GM18868 (cell line): Measurements from ENCODE around the gene SHB.

ENCODE experiments used
- ATAC-seq: cut with Tn5 transposase; IDR thresholded peaks from one replicate; pipeline ENCODE4 v1.9.1; 2021; ENCODE audit warnings: mild to moderate bottlenecking, moderate library complexity; ENCODE audit not compliant: unreplicated experiment

The SHB gene

GRCh38 chr9:38088006-38088925 lies 19.2 kb upstream of the SHB start:
- ATAC-seq, result no peak

DNA sequence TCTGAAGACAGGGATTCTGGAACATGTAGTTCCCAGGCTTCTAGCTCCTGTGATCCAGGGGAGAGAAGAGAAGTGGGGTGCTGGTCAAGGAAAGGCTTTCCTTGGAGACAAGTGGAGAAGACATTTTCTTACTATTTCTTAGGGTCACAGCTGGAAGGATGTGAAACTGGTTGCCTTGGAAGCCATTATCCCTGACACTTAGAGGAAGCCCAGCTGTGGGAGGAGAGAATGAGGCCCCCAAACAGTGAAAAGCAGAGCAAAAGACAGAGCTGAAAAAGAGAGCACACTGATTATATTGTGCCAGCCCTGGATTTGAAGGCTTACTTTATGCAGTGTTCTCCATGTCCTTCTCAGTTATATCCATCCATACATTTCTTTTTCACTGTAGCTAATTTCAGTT lies 17.5 kb upstream of the SHB start:
- no peak for ATAC-seq

DNA sequence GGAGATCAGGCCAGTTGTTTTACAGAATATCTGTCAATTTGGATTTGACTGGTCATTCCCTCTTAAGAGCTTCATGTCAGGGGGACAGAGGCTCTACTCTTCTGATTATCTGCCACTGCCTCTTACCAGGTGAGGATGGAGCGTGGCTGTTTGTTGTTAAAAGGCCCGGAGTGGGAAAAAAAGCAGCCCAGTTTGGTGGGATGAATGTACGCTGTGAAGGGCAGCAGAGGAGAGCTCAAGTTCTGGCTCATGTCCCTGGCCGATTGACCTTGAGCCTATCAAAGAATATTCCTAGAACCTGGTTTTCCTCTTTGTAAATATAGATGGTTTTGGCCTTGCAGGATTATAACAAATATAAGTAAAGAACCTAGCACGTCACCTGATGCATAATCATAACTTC lies 16.3 kb upstream of the SHB start:
- no peak for ATAC-seq

DNA sequence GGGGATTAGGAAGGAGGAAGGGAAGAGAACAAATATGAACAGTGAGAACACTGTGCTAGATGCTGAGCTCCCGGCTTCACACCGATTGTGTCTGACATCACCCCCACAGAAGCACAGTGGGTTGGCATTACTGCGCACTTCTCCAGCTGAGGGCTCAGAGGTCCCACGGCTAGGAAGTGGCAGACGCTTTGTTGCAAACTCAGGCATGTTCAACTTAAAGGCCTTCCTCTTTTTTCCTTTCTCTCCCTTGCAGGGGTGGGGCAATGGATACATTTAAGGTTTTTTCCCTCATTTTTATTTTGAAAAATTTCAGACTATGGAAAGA lies 15.5 kb upstream of the SHB start:
- no peak for ATAC-seq

DNA sequence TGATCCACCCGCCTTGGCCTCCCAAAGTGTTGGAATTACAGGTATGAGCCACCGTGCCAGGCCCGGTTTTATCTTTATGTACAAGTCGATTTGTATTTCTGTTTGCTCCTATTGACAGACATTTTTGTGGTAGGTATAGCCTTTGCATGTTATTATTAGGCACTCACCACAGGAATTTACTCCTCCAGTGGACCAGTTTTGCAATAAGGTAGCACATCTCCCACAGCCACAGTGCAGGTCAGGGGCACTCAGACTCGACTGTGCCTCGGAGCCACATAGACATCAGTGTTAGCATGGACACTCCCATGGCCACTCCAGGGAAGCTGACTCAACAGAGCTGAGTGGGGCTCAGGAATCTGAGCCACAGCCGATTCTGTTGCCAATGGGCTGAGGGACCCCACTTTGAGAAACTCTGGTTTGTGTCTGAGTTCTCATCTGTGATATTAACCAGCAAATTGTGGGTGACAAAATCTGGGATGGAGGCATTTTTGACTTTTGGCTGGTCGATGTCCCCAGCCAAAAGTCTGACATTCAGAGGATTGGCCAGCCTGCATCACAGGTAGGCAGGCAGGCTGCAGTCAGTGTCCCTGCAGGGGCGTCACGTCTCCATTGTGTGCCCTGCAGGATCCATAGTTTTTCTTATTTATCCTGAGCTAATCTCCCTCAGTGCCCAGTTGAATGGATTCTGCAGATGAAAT lies 15.0 kb upstream of the SHB start:
- ATAC-seq, result no peak

- no peak for ATAC-seq
These were observed 13.6 kb upstream of the SHB start for GRCh38 chr9:38082446-38083287.

DNA sequence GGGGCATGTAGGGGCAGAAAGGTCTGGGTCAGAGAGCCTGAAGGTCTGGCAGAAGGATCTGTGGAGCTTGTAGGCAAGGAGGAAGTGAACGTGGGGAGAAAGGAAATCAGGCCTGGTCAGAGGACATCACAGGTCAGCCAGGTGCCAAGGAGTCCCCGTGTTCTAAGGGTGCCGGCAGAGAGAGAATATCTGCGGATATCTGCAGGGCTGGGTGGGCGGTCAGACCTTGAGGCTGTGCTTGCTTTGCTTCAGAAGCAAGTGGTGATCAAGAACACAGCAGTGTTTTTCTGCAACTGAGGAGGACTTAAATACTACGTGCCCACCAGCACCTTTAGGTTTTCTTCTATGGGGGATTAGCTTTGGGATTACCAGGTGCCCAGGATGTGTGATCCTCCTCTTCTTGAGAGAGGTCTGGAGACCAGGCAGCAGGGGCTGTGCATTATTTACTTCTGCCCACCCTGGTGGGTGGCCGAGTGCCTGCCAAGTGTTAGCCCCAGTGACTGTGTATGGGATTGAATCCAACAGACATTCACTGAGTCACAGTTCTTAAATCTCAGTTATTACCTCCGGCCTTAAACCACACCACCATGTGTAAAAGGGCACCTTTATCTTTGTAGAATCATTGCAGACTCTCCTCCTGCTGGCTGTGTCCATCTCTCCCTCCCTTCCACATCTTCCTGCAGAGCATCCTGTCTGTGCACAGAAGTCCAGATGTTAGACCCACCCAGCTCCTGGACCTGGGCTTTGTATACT lies 12.5 kb upstream of the SHB start:
- ATAC-seq, result no peak

DNA sequence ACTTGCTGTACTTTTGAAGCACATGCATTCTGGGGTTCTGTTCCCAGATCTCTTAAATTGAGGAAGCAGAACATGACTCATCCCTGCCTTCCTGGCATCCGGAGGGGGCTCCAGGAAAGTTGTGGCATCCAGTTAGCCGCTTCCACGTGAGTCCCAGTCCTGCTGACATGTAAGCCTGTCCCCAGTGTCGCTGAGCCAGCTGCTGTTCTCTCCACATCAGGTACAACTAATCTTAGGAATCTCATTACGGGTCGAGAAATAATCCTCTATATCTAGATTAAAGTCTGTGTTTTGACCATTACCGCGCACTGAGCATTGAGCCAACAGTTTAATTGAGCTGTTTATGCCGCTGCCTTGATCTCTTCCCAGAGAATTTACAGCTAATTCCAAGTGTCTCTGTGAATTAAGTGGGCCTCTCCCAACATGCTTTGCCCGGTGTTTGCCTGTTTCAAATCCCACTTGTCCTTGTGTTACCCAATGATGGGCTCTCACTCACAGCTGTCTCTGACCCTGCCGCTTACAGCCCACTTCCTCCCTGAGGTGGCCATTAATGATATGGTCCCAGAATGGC lies 10.5 kb upstream of the SHB start:
- ATAC-seq, result no peak

GRCh38 chr9:38075272-38075671 lies 6.2 kb upstream of the SHB start:
- ATAC-seq, result no peak

GRCh38 chr9:38074441-38074961 lies 5.5 kb upstream of the SHB start:
- ATAC-seq, result no peak

DNA sequence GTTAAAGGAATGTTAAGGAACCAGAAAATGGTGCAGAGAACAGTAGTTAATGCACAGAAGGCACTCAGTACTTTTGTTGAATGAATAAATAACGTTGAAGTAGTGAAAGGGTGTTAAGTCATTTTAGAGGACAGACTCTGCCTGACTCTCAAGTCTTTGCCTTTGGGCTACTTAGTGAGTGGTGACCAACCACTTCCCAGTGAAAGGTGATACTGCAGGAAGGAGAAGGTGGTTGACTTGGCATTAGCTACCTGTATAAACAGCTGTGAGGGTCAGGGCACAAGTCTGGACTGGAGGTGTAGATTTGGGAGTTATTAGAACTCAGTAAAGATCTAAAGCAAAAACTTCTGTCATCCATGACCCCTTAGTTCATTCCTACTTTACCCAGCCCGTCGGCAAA lies 4.9 kb upstream of the SHB start:
- no peak for ATAC-seq

GRCh38 chr9:38071470-38072134 lies 2.6 kb upstream of the SHB start:
- no peak for ATAC-seq

DNA sequence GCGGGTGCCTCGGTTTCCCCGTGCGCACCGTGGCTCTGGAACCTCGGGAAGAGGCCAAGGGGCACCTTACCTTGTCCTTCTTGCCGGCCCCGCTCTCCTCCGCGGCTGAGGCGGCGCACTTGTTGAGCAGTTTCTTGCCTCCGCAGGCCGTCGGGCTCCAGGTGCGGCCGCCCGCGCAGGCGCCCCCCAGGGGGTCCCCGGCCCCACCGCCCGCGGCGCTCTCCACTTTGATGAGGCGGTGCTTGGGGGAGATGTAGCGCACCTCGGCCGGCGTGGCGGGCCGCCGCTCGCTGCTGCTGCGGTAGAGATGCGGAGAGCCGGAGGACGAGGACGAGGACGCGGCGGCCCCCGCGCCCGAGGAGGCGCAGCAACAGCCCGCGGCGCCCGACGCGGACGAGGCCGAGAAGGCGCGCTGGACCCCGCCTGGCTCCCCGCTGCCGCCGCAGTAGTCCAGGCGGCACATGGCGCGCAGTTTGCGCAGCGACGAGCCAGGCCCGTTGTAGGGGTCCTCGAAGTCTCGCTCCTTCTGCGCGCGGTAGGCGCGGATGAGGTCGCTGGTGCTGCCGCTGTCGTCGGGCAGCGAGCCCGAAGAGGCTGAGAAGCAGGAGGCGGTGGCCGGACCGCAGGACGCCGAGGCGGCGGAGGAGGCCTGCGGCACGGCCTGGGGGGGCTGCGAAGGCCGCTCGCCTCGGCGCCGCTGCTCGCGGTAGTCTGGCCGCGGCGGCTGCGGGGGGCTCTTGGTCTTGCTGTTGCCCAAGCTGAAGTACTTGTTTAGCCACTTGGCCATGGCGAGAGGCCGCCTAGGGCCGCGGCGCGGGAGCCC lies 957 bp downstream of the SHB start:
- ATAC-seq, result no peak

- no peak for ATAC-seq
These were observed 1.8 kb downstream of the SHB start for GRCh38 chr9:38066914-38067858.

DNA sequence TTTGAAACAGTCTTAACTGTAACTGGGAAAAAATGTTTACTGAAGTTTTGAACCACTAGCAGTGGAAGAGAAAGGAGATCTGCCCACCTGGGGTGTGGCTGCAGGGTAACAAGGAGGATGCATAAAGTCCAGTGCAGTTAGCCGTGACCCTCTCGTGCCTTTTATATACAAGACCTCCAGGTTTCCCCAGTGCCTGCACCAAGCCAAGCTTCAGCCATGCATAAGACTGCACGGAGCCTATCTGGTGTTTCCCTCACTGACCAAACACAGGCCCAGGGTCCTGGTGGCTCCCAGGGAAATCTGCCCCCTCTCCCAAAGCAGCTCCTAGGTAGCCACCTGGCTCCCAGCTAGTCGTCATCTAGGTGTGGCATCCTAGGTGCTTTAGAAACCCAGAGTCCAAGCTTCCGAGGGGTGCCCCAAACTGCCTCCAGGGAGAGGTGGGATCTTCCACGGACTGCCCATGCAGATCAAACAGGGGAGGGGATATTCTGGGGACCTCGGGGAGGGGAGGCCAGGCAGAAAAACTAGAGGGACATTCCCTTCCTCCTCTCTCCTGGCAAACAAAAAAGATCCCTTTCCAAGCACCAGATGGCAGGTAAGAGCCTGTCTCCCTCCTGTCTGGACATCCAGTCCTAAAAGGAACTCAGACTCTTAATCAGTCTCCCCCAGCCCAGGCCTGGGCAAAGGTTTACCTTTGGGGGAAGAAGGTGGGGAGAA lies 2.7 kb downstream of the SHB start:
- ATAC-seq, result no peak

- ATAC-seq, result peak; percentile 32
These were observed 3.5 kb downstream of the SHB start for GRCh38 chr9:38065369-38066075.
